ENCODE results near the gene LPAR6.

The LPAR6 gene

DNA sequence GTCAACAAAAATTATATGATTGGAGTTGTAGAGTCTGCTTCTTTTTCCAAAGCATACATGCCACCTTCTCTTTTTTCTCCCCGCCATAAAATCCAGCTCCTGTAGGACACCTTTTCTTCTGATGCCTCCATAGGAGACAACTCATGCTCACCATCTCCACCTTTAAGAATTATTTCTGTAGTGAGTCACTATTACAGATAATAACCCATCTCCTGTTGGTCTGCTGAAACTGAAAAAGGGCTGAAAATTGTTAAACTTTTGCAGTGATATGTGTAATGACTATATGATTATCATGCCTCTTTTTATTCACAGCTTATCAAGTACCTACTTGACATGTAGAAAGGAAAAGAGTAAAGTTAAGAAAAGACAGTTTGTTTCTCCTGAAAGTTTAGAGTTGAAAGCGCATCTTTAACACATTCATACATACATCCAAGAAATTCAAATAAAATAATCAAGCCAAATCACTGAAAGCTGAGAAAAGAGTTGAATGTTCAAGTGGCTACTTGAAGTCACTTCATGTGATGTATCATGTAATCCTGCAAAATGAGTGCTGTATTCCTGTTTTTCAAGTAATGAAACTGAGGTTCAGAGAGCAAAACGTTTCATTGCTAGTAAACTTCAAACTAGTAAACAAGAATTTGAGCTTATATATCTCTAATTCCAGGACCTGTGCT, 35.5 kb upstream of the LPAR6 start:
- Histone ChIP-seq H3K36me3 (replicated peaks) (no peaks in the 10 kb centered on the region), H3K4me3 (ENCODE audit: low read depth, low read length) (no peak overlapping the region), H3K27me3 (replicated peaks) (no peaks in the 10 kb centered on the region), H3K27ac (no peak overlapping the region)
- no peak for TF ChIP-seq CTCF (IDR thresholded peaks at IDR 0.05; ENCODE audit: low read depth, low read length, missing control alignments)
- no peak for DNase-seq
- in situ Hi-C loops (cut with HindIII; ENCODE audit: low pct_ligation_motif_present, low sequenced_read_pairs) = no loop called here

DNA sequence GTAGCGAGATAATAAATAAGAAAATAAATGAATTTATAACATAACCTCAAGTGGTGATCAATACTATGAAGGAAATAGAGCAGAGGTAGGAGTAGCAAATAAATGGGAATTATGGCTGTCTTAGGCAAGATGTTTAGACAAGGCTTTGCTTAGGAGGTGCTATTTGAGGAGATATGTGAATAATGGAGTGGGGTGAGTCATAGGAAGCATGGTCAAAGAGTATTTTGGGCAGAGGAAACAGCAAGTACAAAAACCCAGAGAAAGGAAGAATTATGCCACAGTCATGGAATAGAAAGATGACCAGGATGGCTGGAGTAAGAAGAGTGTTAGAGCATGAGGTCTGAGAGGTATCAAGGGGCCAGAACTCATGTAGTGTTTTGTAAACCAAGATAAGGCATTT, 33.6 kb upstream of the LPAR6 start:
- Histone ChIP-seq H3K27me3 (replicated peaks) (no peaks in the 10 kb centered on the region), H3K36me3 (replicated peaks) (no peaks in the 10 kb centered on the region), H3K27ac (no peak overlapping the region), H3K4me3 (ENCODE audit: low read depth, low read length) (no peak overlapping the region)
- peak; percentile 52 for DNase-seq
- in situ Hi-C loops (cut with HindIII; ENCODE audit: low pct_ligation_motif_present, low sequenced_read_pairs) = no loop called here
- no peak for TF ChIP-seq CTCF (IDR thresholded peaks at IDR 0.05; ENCODE audit: low read depth, low read length, missing control alignments)

DNA sequence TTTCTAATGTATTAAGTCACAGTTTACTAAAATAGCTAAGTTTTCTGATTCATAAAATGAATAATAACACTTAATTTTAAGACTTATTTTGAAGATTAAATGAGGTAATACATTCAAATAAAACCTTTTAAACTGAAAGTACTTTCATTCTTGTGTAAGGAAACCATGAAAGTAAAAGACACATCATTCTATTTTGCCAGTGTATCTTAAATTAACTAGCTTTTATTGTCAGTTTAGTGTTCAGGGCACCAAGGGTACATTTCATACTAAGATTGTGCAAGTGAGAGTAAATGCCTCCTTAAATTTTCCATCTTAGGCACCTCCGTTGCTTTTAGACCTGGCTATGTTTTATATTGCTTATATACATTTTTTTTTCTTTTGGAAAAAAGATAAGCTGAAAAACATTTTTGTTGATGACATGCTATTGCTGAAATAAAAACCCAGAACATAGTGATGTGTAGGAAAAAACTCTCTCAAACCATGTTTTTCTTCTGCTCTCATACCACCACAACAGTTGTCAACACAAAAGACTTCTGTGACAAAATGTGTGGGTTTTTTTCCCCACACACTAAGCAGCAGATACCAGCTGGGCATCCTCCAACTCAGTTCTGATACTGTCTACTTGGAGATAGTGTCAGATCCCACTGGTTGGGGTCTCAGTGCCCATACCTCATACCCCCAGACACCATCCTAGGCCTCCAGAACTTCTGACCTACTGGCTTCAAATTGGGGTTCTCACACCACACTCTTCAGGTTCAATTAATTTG, 30.7 kb upstream of the LPAR6 start:
- H3K36me3 ChIP-seq (replicated peaks) = no peaks in the 10 kb centered on the region
- H3K27ac ChIP-seq = no peak overlapping the region
- H3K27me3 ChIP-seq (replicated peaks) = no peaks in the 10 kb centered on the region
- TF ChIP-seq CTCF (IDR thresholded peaks at IDR 0.05; ENCODE audit: low read depth, low read length, missing control alignments) = no peak
- no peak overlapping the region for H3K4me3 ChIP-seq (ENCODE audit: low read depth, low read length)
- in situ Hi-C loops (cut with HindIII; ENCODE audit: low pct_ligation_motif_present, low sequenced_read_pairs) = no loop called here
- no peak for DNase-seq

DNA sequence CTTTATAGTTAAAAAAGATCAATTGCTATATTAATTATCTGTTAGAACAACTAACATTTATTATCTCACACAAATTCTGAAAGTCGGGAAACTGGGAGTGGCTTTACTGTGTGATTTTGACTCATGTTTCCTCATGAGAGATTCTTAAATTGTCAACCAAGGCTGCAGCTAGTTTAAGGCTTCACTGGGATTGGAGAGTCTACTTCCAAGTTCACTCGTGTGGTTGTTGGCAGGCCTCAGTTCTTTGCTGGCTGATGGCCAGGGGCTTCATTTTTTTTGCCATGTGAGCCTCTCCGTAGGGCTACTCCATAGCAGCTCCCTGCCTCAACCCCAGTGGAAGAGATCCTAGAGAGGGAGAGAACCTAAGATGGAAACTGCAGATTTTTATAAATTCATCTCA, 24.5 kb upstream of the LPAR6 start:
- TF ChIP-seq CTCF (IDR thresholded peaks at IDR 0.05; ENCODE audit: low read depth, low read length, missing control alignments) = no peak
- no peak overlapping the region for H3K4me3 ChIP-seq (ENCODE audit: low read depth, low read length)
- in situ Hi-C loops (cut with HindIII; ENCODE audit: low pct_ligation_motif_present, low sequenced_read_pairs) = no loop called here
- no peaks in the 10 kb centered on the region for H3K27me3 ChIP-seq (replicated peaks)
- no peak overlapping the region for H3K27ac ChIP-seq
- no peaks in the 10 kb centered on the region for H3K36me3 ChIP-seq (replicated peaks)
- DNase-seq = peak; percentile 54

GRCh38 chr13:48436661-48437288, 23.9 kb upstream of the LPAR6 start:
- Histone ChIP-seq H3K4me3 (ENCODE audit: low read depth, low read length) (no peak overlapping the region), H3K36me3 (replicated peaks) (no peaks in the 10 kb centered on the region), H3K27me3 (replicated peaks) (no peaks in the 10 kb centered on the region), H3K27ac (no peak overlapping the region)
- TF ChIP-seq CTCF (IDR thresholded peaks at IDR 0.05; ENCODE audit: low read depth, low read length, missing control alignments) = no peak
- in situ Hi-C loops (cut with HindIII; ENCODE audit: low pct_ligation_motif_present, low sequenced_read_pairs) = no loop called here
- no peak for DNase-seq
